GM12872 (cell line): ENCODE measurements around the gene DND1.

ENCODE experiments used
- TF ChIP-seq, protein P1 (sequence below): IDR thresholded peaks from 3 replicates; pipeline ENCODE4 v1.5.1; 2011; ENCODE audit warnings: low read depth, mild to moderate bottlenecking, low read length, moderate library complexity; ENCODE audit not compliant: insufficient read depth

The DND1 gene

GRCh38 chr5:140677947-140678346 is 4.6 kb upstream of the DND1 start:
- TF ChIP-seq, protein P1, sequence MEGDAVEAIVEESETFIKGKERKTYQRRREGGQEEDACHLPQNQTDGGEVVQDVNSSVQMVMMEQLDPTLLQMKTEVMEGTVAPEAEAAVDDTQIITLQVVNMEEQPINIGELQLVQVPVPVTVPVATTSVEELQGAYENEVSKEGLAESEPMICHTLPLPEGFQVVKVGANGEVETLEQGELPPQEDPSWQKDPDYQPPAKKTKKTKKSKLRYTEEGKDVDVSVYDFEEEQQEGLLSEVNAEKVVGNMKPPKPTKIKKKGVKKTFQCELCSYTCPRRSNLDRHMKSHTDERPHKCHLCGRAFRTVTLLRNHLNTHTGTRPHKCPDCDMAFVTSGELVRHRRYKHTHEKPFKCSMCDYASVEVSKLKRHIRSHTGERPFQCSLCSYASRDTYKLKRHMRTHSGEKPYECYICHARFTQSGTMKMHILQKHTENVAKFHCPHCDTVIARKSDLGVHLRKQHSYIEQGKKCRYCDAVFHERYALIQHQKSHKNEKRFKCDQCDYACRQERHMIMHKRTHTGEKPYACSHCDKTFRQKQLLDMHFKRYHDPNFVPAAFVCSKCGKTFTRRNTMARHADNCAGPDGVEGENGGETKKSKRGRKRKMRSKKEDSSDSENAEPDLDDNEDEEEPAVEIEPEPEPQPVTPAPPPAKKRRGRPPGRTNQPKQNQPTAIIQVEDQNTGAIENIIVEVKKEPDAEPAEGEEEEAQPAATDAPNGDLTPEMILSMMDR = no peak

DNA sequence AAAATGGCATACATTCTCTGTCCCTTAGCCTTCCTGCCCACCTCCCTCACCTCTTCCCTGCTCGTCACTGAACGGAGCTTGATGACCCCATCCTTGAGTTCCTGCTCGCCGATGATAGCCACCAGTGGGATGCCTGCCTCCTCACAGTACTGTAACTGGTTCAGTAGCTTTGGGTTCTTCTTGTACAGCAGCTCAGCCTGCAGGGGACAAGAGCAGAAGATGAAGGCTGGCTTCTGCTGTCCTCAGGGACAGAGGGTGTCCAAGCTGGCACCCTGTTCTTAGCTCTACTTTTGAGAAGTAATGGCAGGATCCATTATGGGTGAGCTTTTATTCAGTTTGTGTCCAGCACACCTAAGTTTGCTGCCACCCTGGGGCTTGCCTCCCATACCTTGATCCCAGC is 1.3 kb upstream of the DND1 start:
- TF ChIP-seq, protein P1 = no peak

DNA sequence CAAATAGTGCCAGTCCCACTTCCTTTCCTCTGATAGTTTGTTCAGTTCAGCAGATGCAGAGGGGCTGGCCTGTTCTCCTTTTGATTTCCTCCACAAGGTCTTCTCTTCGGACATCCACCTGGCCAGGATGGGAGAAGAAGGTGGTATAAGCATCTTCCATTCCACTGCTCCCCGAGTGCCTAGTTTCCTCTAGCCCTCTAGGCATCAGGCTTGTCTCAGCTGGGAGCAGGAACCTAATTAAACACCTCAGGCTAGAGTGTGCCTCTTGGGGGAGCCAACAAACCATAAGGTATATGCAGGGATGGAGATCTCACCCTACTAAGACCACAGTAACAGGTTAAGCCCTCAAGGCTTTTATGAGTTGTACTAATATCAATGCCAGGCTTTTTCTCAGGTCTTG is 835 bp upstream of the DND1 start:
- TF ChIP-seq, protein P1 = no peak

GRCh38 chr5:140672455-140673186 is 755 bp downstream of the DND1 start:
- TF ChIP-seq, protein P1 = no peak

DNA sequence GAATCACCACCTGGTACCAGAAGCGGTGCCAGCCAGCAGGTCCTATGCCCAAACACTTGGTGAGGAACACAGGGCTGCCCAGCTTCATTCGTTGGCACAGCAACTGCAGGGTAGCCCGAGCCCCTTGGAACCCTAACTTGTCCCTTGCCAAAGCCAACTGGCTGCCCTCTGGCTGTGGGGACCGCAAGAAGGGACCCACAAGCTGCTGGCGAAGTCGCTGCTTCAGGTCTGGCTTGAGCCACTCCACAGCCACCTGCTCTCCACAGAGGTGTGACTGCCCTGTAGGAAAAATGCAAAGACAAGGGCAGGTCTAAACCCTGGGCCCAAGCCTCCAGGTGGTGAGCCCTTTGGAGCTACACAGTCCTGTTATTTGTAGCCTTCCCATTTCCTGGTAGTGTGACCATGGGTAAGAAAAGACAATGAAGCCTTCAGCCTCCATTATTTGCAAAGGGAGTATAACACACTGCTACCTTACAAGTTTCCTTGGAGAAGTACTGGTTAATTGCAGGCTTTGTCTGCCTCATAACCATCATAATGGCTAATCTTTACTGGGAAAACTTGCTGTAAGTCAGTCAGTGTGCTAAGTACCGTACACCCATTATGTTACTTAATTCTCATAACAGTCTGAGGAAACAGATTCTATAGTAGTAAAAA is 1.8 kb downstream of the DND1 start:
- TF ChIP-seq, protein P1 = no peak

DNA sequence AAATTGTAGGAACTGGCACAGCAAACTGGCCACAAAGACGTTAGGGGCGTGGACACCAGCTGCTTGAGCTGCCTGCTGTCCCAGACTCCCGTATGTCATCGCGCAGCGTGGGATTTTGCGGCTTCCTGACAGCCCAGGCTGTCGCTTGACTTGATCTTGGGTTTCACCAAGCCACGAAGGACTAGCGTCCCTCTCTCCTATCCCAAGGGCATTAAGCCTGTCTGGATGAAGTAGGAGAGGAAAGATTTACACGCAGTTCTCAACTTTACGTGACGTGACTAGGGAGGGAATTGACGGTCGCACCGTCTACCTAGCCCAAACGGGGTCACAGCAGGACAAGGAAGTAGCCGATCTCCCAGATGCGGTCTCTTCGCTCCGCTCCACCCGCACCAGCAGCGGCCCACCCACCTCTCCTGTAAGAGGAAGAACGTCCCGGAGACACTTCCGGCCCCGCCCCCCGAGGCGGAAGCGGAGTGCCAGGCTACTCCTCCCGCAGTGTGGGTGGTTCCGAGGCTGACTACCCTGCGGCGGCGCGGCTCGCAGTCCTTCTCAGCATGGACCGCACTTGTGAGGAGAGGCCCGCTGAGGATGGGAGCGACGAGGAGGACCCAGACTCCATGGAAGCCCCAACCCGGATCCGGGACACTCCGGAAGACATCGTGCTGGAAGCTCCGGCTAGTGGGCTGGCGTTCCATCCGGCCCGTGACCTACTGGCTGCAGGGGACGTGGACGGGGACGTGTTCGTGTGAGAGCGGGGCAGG is 8.8 kb downstream of the DND1 start, which contains the start of gene WDR55:
Gene WDR55, plus strand, starts transcription at position 546 of the 761 bp plus-strand sequence. Its CDS starts 9 bp downstream, at position 555.
- TF ChIP-seq, protein P1 = no peak

DNA sequence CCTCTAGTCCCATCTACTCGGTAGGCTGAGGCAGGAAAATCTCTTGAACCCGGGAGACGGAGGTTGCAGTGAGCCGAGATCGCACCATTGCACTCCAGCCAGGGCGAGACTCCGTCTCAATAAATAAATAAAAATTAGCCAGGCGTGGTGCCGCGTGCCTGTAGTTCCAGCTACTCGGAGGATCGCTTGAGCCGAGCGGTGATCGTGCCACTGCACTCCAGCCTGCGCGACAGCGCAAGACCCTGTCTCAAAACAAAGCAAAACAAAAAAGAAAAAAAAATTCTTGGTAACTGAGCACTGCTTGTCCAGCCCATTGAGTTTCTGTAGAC is 9.4 kb downstream of the DND1 start:
- TF ChIP-seq, protein P1 = no peak
